GM18511 (cell line): ENCODE data around the gene MMADHC.

Source experiments
- ATAC-seq: cut with Tn5 transposase; IDR thresholded peaks from one replicate; pipeline ENCODE4 v1.9.1; 2021; ENCODE audit warnings: mild to moderate bottlenecking, moderate library complexity; ENCODE audit not compliant: unreplicated experiment

MMADHC gene

DNA sequence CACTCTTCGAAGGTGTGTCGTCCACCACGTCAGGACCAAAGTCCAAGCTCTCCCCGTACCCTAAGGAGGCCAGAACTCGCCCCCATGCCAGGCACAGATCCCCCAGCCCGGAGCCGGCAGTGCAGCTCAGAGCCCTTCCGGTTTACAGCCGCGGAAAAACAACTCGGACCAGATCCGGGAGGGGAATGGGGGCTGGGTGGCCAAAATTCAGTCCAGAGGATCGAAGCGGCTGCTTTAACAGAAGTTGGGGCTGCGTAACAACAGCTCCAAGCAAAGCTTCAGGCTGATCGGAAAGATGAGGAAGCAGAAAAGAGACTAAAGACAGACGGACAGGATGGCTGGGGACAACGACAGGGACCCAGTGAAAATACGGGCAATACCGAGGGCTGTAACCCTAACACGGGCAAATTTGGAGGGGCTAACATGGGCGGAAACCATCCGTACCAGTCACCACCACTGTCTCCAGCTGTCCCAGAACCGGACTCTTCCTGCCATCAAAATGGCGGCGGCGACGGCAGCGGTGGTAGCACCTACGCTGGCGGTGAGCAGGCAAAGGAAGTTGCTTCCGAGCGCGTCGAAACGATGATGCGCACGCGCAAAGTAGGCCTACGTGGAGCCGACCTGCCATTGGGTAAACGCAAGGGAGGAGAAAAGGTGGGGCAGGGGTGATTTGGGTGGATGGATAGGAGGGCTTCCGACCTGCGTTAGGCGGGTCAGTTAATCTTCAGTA is at the start of gene MMADHC:
Gene MMADHC, minus strand, starts transcription at position 556 of the 730 bp plus-strand sequence. CDS start 678 bp downstream, outside the sequence.
- ATAC-seq: peak; percentile 98

DNA sequence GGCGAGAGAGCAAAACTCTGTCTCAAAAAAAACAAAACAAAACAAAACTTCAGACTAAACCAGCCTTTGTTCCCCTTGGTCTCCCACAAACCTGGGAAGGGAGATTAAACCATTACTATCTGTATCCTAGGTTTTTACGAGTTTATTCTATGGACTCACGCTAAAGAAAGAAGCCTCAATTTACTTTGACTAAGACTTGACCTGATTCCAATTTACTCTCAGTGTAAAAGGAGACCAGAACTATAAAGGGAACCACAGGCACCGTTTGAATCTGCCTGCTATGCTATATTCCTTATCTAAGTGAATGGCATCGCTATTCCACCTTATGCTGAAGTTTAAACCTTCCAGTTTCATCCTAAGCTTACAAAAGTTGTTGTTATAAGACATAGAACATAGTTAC is 46.5 kb upstream of the MMADHC start:
- no peak for ATAC-seq

DNA sequence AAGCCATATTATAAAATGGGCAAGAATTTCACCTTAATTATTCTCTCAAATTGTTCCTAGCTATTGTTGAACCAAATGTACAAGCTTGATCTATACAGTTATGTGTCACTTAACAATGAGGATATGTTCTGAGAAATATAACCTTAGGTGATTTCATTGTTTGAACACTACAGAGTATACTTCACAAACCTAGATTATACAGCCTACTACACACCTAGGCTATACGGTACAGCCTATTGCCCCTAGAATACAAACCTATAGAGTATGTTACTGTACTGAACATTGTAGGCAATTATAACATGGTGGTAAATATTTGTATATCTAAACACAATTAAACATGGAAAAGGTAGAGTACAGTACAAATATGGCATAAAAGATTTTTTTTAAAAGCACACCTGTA is 42.9 kb upstream of the MMADHC start:
- ATAC-seq: no peak

DNA sequence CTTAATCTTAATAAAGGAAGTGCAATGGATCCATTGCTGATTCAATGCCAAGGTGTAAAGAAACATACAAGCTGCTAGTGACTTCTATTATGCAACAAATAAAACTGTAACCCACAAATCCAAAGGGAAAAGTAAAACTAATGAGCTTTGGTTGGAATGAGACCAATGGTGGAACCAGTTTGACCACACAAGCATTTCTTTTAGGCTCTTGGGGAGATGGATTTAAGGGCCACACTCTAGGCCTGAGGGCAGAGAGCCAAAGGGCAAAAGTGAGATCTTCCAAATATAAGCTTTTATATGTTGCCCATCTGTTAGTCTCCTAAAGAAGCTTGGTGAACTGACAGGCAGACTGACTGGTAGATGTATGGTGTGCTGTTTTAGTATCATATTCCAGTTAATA is 41.5 kb upstream of the MMADHC start:
- ATAC-seq: no peak

DNA sequence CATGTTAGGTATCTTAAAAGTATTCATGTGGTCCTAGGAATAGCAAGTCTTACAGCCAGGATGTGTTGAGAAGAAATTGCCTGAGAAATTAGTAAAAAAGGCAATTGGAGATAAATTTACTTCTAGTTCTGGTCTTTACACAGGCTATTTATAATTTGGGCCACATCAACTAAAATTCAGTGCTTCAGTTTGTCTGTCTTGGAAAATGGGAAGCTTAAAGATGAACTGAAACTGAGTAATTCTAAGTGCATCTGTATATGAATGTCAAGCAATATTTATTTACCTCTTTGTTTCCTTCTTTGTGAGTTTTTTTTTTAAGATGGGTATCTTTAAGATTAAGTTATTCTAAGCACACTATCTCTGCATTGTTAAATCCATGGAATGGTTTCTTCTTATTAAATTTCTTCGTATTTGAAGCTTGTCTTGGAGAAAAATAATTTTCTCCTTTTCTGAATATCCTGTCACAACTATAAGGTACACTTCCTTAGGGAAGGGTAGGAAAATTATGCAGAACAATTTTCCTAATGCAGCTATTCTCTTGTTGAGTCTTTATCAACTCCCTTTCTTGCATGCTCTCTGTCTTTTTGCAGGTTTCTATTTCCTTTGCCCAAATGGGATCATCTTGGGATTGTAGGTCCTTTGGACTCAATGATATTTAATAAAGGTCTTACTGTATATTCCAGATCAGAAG is 39.7 kb upstream of the MMADHC start:
- ATAC-seq: no peak

DNA sequence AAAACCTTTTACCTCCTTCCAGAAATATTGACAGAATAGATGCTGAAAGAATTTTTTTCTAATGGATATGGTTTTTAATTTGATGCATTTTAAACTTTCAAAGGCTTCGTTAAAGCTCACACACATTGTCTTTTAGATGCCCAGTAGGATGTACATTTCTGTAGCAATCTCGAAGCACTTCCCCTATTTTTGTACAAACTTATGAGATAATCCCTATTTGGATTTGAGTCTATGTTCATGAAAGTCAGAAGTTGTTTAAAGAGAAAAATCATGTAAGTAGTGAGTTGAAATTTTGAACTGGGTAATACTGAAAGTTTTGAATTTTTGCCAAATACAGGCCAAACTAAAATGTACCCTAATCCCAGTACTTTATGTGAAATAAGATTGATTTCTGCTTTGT is 38.1 kb upstream of the MMADHC start:
- ATAC-seq: no peak

DNA sequence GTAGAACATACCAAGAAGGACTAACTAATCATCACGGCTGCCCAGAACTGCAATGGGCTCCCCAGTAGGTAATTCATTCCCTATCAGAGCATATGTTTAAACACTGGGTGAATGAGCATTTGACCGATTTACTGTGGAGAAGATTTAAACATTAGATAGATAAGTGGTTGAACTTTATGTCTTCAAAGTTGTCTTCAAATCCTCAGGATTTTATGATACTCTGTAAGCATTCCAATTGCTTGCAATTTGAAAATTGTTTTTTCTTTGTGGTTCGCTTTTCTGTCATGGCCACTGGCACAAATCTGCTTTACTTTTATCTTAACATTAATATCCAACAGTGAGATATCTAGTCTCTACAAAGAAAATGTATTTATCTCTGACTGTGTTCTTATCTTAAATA is 37.7 kb upstream of the MMADHC start:
- ATAC-seq: no peak

- ATAC-seq: no peak
Observed at GRCh38 chr2:149622343-149622742, 34.8 kb upstream of the MMADHC start.

DNA sequence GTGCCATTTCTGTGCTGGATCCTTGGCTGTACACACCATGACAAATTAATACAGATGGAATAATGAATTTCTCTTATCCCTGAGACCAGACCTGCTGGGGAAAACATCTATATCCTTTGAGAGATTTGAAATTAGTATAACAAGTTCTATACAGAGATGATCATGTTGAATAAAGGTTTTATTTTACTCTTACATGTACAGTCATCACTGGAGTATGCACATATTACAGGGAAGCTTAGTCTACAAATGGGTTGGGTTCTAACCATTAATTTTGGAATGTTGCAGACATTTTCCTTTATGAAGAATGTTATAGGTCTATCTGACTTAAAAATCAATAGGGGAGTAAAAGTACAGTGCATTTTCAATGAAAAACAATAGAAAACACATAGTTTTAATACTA is 29.9 kb upstream of the MMADHC start:
- no peak for ATAC-seq

GRCh38 chr2:149616681-149617456 is 29.3 kb upstream of the MMADHC start:
- ATAC-seq: no peak

GRCh38 chr2:149613704-149614103 is 26.1 kb upstream of the MMADHC start:
- ATAC-seq: no peak

DNA sequence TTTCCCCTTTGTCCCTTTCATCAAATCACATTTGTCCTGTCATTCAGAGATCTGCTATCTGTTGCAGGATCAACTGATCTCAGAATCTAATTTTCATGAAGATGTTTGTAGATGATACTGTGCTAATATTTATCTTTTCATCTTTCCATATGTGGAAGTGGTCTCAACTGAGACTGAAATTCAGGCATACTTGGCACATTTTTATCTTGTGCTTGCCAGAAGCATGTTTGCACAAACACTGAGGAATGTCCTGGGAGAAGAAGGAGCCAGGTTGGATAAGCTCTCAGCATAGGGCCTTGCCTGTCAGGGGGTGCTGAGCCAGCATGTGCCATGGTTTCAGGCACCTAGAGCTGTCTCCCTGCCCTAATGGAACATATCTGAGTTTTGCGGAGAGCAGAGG is 24.5 kb upstream of the MMADHC start:
- ATAC-seq: no peak

- ATAC-seq: no peak
Observed at GRCh38 chr2:149611100-149611820, 23.7 kb upstream of the MMADHC start.

DNA sequence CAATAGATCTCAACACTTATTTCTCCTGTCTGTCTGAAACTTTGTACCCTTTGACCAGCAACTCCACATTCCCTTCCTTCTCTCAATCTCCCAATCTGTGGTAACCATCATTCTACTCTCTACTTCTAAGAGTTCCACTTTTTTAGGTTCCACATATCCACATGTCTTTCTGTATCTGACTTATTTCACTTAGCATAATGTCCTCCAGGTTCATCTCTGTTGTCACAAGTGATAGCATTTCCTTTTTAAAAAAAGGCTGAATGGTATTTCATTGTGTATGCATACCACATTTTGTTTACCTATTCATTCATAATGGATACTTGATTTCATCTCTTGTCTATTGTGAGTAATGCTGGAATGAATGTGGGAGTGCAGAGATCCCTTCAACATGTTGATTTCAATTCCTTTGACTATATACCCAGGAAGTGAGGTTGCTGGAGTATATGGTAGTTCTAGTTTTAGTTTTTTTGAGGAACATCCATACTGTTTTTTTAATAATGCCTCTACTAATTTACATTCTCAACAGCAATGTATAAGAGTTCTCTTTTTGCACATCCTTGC is 18.8 kb upstream of the MMADHC start:
- ATAC-seq: no peak

DNA sequence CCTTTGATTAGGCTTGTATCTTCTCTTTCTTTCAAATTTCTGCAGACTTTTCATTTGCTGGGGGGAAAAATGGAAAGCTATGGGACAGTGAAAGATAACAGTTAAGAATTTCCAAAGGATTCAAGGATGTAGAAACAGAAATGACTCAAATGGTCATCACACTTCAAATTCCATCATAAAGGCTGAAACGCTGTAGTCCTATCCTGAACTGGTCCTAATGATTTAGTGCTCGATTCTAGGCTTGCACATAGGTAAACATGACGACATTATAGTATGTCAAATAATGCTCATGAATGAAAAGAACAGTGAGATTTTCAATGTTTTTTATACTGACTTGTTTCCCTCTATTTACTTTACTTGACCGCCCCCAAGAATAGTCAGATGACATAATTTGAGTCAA is 15.7 kb upstream of the MMADHC start:
- ATAC-seq: no peak

GRCh38 chr2:149601141-149601796 is 13.7 kb upstream of the MMADHC start:
- no peak for ATAC-seq

DNA sequence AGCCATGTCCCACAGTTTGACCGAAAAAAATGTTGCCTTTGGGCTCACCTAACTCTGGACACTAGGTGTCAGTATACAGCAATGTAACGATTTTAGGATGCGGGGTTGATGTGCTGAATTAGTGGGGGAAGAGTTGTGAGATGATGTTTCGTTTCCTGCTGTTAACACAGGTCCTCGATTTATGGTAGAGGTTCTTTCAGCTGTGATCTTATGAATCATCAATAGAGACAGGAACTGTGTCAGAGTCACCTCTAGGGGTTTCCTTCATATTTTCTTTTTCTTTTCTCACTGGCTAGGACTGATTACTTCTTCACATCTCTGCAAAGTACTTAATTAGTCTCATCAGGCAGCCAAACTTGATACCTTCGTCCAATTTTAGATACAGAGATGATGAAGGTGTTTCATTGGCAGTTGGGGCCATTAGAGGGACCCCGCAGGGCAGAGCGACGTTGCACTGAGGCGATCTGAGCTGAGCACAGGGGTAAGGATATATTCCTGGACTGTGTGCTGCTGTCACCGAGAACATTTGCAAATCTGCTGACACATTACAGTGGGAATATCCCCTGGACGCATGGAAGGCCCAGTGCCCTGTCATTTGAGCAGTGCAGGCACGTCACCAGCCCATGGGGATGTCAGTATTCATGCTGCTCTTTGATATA is 10.2 kb upstream of the MMADHC start:
- peak; percentile 98 for ATAC-seq

DNA sequence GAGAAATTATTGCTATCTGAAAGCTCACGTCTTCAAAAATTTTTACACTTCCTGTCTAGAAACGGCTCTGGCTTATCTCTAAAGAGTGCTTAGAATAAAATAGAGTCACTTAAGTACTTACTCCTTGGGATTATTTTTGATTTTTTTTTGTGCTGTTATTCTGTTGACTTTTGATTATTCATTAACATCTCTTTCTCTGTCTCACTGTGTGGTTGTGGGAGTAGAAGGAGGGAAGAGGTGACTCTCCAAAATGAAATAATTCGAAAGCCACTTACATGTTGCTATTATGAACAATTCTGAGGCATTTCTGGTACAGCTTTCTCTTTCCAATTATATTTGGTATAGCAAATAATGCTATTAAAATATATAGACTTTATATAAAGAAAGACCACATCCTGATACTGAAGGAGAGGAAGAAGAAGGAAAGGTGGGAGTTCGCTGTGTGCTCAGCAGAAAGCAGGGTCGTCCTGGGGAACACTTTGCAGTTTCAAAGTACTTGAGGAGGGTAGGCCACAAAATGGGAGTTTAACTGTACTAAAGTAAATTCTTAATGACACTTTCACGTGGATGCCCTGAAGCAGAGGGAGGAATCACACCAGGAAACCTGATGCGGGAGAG is 9.6 kb upstream of the MMADHC start:
- ATAC-seq: peak; percentile 6

- no peak for ATAC-seq
Observed at GRCh38 chr2:149596471-149596870, 8.9 kb upstream of the MMADHC start.
